ENCODE measurements around the gene NOTCH2. TPM values are rescaled to one million over a fixed set of nuclear protein-coding genes. Genes with fewer than 3 reads are reported as not detected.

Gene NOTCH2
- total and polyA plus RNA-seq, 3 donors from 2014 or later, result 77.8 to 256 (median 173) TPM

DNA sequence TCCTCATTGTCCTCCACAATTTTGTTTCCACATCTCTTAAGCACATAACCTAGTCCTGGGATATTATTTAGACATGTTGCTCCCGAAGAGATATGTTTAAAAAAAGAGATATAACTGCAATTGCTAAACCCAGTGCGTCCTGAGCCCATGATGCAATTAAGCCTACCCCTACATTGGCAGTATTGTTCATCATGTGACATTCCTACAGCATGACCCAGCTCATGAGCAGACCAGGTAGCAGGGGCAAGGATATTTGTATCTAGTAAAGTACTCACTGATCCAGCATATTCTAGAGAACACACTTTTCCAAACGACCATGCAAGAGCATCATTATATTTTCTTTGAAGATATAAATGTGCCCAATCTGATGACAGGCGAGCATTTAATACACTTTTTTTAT is 174.4 kb downstream of the NOTCH2 start:
- no peak for DNase-seq
- no peak for TF ChIP-seq POLR2A (IDR thresholded peaks at IDR 0.05)
- TF ChIP-seq, protein P1, sequence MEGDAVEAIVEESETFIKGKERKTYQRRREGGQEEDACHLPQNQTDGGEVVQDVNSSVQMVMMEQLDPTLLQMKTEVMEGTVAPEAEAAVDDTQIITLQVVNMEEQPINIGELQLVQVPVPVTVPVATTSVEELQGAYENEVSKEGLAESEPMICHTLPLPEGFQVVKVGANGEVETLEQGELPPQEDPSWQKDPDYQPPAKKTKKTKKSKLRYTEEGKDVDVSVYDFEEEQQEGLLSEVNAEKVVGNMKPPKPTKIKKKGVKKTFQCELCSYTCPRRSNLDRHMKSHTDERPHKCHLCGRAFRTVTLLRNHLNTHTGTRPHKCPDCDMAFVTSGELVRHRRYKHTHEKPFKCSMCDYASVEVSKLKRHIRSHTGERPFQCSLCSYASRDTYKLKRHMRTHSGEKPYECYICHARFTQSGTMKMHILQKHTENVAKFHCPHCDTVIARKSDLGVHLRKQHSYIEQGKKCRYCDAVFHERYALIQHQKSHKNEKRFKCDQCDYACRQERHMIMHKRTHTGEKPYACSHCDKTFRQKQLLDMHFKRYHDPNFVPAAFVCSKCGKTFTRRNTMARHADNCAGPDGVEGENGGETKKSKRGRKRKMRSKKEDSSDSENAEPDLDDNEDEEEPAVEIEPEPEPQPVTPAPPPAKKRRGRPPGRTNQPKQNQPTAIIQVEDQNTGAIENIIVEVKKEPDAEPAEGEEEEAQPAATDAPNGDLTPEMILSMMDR (IDR thresholded peaks at IDR 0.05), result no peak
- intact Hi-C loops (cut with DNase I; ENCODE audit: low total_unique reads), result no loop called here
- Histone ChIP-seq H3K9me3 (no peaks in the 10 kb centered on the region), H3K27ac (no peak overlapping the region), H3K4me3 (no peak overlapping the region), H3K27me3 (no peaks in the 10 kb centered on the region), H3K36me3 (ENCODE audit: low read depth, missing control alignments) (no peaks in the 10 kb centered on the region), H3K4me1 (no peaks in the 10 kb centered on the region)
- 79 to 88% methylated on average over 4 of the region's 4 CpGs for WGBS, 2 donors

DNA sequence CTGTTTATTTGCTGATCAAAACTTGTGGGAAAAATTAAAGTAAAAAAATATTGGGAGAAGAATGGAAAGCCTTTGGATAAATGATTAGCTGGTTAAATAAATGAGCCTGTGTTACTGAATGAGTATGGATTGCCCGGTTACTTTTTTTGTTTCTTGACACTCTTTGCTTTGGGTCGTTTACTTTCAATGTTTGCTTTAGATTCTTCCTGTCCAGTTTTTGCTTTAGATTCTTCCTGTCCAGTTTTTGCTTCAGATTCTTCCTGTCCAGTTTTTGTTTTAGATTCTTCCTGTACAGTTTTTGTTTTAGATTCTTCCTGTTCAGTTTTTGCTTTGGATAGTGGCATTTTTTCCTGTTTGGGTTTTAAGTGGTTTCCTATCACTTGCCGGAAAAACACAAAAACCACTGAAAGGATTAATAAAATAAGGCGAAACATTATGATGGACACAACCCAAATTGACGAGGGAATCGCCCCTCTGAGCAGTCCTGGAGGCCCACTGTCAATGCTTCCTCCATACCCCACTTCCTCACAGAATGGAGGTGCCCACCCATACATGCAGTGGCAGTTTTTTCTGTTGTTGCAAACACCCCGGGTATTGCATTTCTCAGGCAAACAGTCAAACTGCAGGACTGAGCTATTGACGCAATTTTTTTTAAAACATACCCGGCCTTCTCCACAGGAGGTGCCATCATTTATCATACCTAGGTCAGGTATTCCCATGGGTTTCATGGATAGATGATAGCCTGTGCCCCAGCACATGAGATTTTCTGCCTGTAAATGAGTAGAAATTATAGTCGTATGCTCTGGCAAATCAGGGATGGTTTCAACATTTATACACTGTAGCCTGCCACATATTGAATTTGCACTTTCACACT is 175.4 kb downstream of the NOTCH2 start:
- Histone ChIP-seq H3K27me3 (no peaks in the 10 kb centered on the region), H3K4me1 (no peaks in the 10 kb centered on the region), H3K27ac (no peak overlapping the region), H3K4me3 (no peak overlapping the region), H3K9me3 (no peaks in the 10 kb centered on the region), H3K36me3 (ENCODE audit: low read depth, missing control alignments) (no peaks in the 10 kb centered on the region)
- WGBS, 2 donors, result 81 to 86% methylated on average over 10 of the region's 10 CpGs
- no peak for TF ChIP-seq POLR2A (IDR thresholded peaks at IDR 0.05)
- TF ChIP-seq, protein P1 (IDR thresholded peaks at IDR 0.05), result no peak
- intact Hi-C loops (cut with DNase I; ENCODE audit: low total_unique reads), result no loop called here
- no peak for DNase-seq

DNA sequence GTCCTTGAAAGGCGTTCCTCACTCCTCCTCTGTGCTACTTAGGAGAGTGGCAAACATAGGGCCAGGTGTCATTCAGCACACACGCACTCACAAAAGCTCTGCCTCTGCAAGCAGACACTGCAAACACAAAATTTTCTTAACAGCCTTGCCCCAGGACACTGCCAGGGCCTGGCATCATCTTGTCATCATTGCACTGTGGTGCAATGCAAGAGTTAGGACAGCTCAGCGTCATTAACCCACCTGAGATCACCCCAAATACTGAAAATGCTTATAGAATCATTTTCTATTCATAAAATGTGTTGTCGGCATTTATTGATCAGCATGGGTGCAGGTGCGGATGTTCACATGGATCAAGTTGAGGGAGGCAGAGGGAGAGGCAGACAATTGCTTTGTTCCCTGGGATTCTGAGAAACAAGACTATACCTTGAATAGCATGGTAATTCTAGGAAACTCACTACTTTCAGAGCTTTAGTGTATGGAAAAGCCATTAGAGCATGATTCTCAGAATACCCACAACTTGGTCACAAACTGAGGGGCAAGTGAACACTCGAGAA is 176.1 kb downstream of the NOTCH2 start:
- H3K27me3 ChIP-seq, result no peaks in the 10 kb centered on the region
- 88 to 94% methylated on average over 6 of the region's 6 CpGs for WGBS, 2 donors
- intact Hi-C loops (cut with DNase I; ENCODE audit: low total_unique reads), result no loop called here
- H3K9me3 ChIP-seq, result no peaks in the 10 kb centered on the region
- H3K4me3 ChIP-seq, result no peak overlapping the region
- no peak for DNase-seq
- H3K4me1 ChIP-seq, result no peaks in the 10 kb centered on the region
- TF ChIP-seq, protein P1 (IDR thresholded peaks at IDR 0.05), result no peak
- no peak for TF ChIP-seq POLR2A (IDR thresholded peaks at IDR 0.05)
- no peaks in the 10 kb centered on the region for H3K36me3 ChIP-seq (ENCODE audit: low read depth, missing control alignments)
- no peak overlapping the region for H3K27ac ChIP-seq

DNA sequence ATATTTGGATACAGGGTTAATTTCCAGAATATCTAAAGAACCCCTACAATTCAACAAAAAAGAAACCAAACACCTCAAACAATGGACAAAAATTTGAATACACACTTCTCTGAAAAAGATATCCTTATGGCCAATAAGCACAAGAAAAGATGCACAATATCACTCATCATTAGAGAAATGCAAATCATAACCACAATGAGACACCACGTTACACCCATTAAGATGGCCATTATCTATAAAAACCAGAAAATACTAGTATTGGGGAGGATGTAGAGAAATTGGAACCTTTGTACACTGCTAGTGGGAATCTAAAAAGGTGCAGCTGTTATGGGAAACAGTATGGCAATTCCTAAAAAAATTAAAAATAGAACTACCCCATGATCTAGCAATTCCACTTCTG is 178.1 kb downstream of the NOTCH2 start:
- DNase-seq, result no peak
- no peak overlapping the region for H3K4me3 ChIP-seq
- no peaks in the 10 kb centered on the region for H3K9me3 ChIP-seq
- H3K4me1 ChIP-seq, result no peaks in the 10 kb centered on the region
- no peaks in the 10 kb centered on the region for H3K36me3 ChIP-seq (ENCODE audit: low read depth, missing control alignments)
- no peaks in the 10 kb centered on the region for H3K27me3 ChIP-seq
- WGBS, 2 donors, result 73 to 82% methylated on average over 1 of the region's 1 CpG
- intact Hi-C loops (cut with DNase I; ENCODE audit: low total_unique reads), result no loop called here
- no peak for TF ChIP-seq POLR2A (IDR thresholded peaks at IDR 0.05)
- TF ChIP-seq, protein P1 (IDR thresholded peaks at IDR 0.05), result no peak
- H3K27ac ChIP-seq, result no peak overlapping the region
